Measurements from ENCODE around the gene CBX2. TPM values are rescaled to one million over a fixed set of nuclear protein-coding genes. Genes with fewer than 3 reads are reported as not detected.

The CBX2 gene
- total RNA-seq, 2 donors from 2014 or later: 1.6 to 2.0 TPM

- no peaks in the 10 kb centered on the region for H3K9me3 ChIP-seq
- TF ChIP-seq CTCF (IDR thresholded peaks at IDR 0.05) (no peak), POLR2A (IDR thresholded peaks at IDR 0.05) (no peak)
- intact Hi-C loops (cut with DNase I): loop anchor here (10.0 kb wide), 1 partner anchor 236 kb away; no protein-coding TSS in a partner anchor
- no peaks in the 10 kb centered on the region for H3K36me3 ChIP-seq (replicated peaks in 1 of 2; ENCODE audit: insufficient read depth in 1 of 2, low read depth in 2 of 2)
- peaks cover 0 to 14% of the 10 kb centered on the region in 2 donors for H3K27me3 ChIP-seq
- peaks cover 8% of the 10 kb centered on the region for H3K4me1 ChIP-seq
- DNase-seq: no peak
- no peak overlapping the region for H3K4me3 ChIP-seq
- no peak overlapping the region for H3K27ac ChIP-seq
- ATAC-seq: no peak
- WGBS, 2 donors: 59 to 70% methylated on average over 3 of the region's 3 CpGs
Observed at GRCh38 chr17:79749156-79749815, 28.7 kb upstream of the CBX2 start.

GRCh38 chr17:79749958-79750357 lies 28.0 kb upstream of the CBX2 start:
- TF ChIP-seq POLR2A (IDR thresholded peaks at IDR 0.05): no peak
- no peak for TF ChIP-seq CTCF (IDR thresholded peaks at IDR 0.05)
- Histone ChIP-seq H3K27ac (no peak overlapping the region), H3K27me3 (peaks cover 0 to 14% of the 10 kb centered on the region in 2 donors), H3K4me1 (peaks cover 8% of the 10 kb centered on the region), H3K4me3 (no peak overlapping the region), H3K36me3 (replicated peaks in 1 of 2; ENCODE audit: insufficient read depth in 1 of 2, low read depth in 2 of 2) (no peaks in the 10 kb centered on the region), H3K9me3 (no peaks in the 10 kb centered on the region)
- no peak for ATAC-seq
- 57 to 65% methylated on average over 3 of the region's 3 CpGs for WGBS, 2 donors
- no peak for DNase-seq
- intact Hi-C loops (cut with DNase I): loop anchor here (10.0 kb wide), 1 partner anchor 235 kb away; no protein-coding TSS in a partner anchor

GRCh38 chr17:79750650-79751545 lies 27.1 kb upstream of the CBX2 start:
- ATAC-seq: no peak
- H3K9me3 ChIP-seq: no peaks in the 10 kb centered on the region
- H3K27me3 ChIP-seq: peaks cover 0 to 14% of the 10 kb centered on the region in 2 donors
- peaks cover 8% of the 10 kb centered on the region for H3K4me1 ChIP-seq
- TF ChIP-seq CTCF (IDR thresholded peaks at IDR 0.05): no peak
- no peak for TF ChIP-seq POLR2A (IDR thresholded peaks at IDR 0.05)
- no peaks in the 10 kb centered on the region for H3K36me3 ChIP-seq (replicated peaks in 1 of 2; ENCODE audit: insufficient read depth in 1 of 2, low read depth in 2 of 2)
- H3K27ac ChIP-seq: no peak overlapping the region
- DNase-seq: no peak
- intact Hi-C loops (cut with DNase I): no loop called here
- no peak overlapping the region for H3K4me3 ChIP-seq
- 69 to 71% methylated on average over 13 of the region's 13 CpGs for WGBS, 2 donors

- H3K4me1 ChIP-seq: peaks cover 8% of the 10 kb centered on the region
- no peak overlapping the region for H3K27ac ChIP-seq
- H3K9me3 ChIP-seq: no peaks in the 10 kb centered on the region
- TF ChIP-seq CTCF (IDR thresholded peaks at IDR 0.05) (no peak), POLR2A (IDR thresholded peaks at IDR 0.05) (no peak)
- ATAC-seq (no peak), DNase-seq (no peak)
- H3K36me3 ChIP-seq (replicated peaks in 1 of 2; ENCODE audit: insufficient read depth in 1 of 2, low read depth in 2 of 2): no peaks in the 10 kb centered on the region
- WGBS, 2 donors: 60 to 66% methylated on average over 10 to 13 of the region's 13 CpGs
- no peak overlapping the region for H3K4me3 ChIP-seq
- peaks cover 0 to 14% of the 10 kb centered on the region in 2 donors for H3K27me3 ChIP-seq
- intact Hi-C loops (cut with DNase I): no loop called here
Observed at GRCh38 chr17:79752175-79752574, 25.8 kb upstream of the CBX2 start.
